ENCODE data around the gene FAF1. TPM values are rescaled to one million over a fixed set of nuclear protein-coding genes. Genes with fewer than 3 reads are reported as not detected.

Gene FAF1
- total RNA-seq, 4 donors from 2014 or later = 72.0 to 107 (median 92.0) TPM

DNA sequence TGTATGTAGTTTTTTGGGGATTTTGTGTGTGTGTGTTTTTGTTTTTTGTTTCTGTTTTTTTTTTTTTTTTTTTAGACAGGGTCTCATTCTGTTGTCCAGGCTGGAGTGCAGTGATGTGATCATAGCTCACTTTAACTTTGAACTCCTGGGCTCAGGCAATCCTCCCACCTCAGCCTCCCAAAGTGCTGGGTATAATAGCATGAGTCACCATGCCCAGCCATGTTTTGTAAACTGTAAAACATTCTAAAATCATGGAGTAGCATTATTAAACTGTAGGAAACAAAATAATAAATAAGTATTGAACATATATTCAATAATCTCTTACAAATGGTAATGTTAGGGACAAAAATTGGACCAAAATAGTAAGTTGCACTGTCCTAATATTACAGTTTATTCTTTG, 124.0 kb downstream of the FAF1 start:
- no peak for TF ChIP-seq CTCF (IDR thresholded peaks at IDR 0.05 in 4 of 5, conservative IDR thresholded peaks at IDR 0.05 in 1 of 5)
- no peak for TF ChIP-seq POLR2A (IDR thresholded peaks at IDR 0.05)
- H3K4me3 ChIP-seq = no peak overlapping the region
- H3K36me3 ChIP-seq = no peaks in the 10 kb centered on the region
- no peaks in the 10 kb centered on the region for H3K27me3 ChIP-seq
- DNase-seq = no peak
- H3K9me3 ChIP-seq = no peaks in the 10 kb centered on the region
- in situ Hi-C loops (cut with MboI; ENCODE audit: low sequenced_read_pairs in 4 of 4) = no loop called here
- no peak for ATAC-seq
- intact Hi-C loops (cut with DNase I; ENCODE audit: low total_unique reads) = no loop called here
- H3K4me1 ChIP-seq = peaks cover 0 to 17% of the 10 kb centered on the region in 2 donors
- no peak overlapping the region for H3K27ac ChIP-seq

DNA sequence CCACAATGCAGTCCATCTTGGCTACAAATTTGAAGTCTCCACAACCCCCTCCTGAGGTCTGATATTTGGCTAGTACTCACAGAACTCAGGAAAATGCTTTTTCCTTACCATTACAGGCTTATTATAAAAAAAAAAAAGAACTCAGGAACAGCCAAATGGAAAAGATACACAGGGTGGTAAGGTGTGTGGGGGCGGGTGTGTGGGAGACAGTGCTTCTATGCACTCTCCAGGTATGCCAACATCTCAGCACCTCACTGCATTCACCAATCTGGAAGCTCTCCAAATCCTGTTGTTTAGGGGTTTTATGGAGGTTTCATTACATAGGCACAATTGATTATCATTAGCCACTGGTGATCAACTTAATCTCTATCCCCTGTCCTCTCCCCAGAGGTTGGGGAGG, 126.9 kb downstream of the FAF1 start:
- no peak for ATAC-seq
- peaks cover 15 to 34% of the 10 kb centered on the region in 2 donors for H3K4me1 ChIP-seq
- H3K27me3 ChIP-seq = no peaks in the 10 kb centered on the region
- H3K36me3 ChIP-seq = no peaks in the 10 kb centered on the region
- H3K27ac ChIP-seq = no peak overlapping the region
- no peaks in the 10 kb centered on the region for H3K9me3 ChIP-seq
- intact Hi-C loops (cut with DNase I; ENCODE audit: low total_unique reads) = no loop called here
- in situ Hi-C loops (cut with MboI; ENCODE audit: low sequenced_read_pairs in 4 of 4) = no loop called here
- TF ChIP-seq POLR2A (IDR thresholded peaks at IDR 0.05) (no peak), CTCF (IDR thresholded peaks at IDR 0.05 in 4 of 5, conservative IDR thresholded peaks at IDR 0.05 in 1 of 5) (no peak)
- no peak for DNase-seq
- H3K4me3 ChIP-seq = no peak overlapping the region

DNA sequence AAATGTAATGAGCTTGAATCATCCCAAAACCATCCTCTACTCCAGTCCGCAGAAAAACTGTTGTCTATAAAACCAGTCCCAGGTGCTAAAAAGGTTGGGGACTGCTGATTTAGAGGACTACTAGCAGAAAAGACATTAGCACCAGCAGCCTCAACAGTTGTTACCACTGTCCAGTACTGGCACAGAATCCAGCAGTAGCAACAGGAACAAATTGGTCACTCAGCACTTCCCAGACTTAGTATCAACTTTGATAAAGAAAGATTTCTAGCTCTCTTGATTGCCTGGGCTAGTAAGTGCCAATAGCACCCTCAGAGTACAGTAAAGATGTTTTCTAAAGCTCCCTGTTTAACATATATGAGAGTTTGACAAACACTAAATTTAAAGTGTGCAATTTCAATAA, 127.9 kb downstream of the FAF1 start:
- Histone ChIP-seq H3K36me3 (no peaks in the 10 kb centered on the region), H3K27ac (no peak overlapping the region), H3K9me3 (no peaks in the 10 kb centered on the region), H3K4me3 (no peak overlapping the region), H3K27me3 (no peaks in the 10 kb centered on the region), H3K4me1 (peaks cover 15 to 34% of the 10 kb centered on the region in 2 donors)
- ATAC-seq (no peak), DNase-seq (no peak)
- in situ Hi-C loops (cut with MboI; ENCODE audit: low sequenced_read_pairs in 4 of 4) = no loop called here
- no peak for TF ChIP-seq CTCF (IDR thresholded peaks at IDR 0.05 in 4 of 5, conservative IDR thresholded peaks at IDR 0.05 in 1 of 5)
- TF ChIP-seq POLR2A (IDR thresholded peaks at IDR 0.05) = no peak
- intact Hi-C loops (cut with DNase I; ENCODE audit: low total_unique reads) = no loop called here

DNA sequence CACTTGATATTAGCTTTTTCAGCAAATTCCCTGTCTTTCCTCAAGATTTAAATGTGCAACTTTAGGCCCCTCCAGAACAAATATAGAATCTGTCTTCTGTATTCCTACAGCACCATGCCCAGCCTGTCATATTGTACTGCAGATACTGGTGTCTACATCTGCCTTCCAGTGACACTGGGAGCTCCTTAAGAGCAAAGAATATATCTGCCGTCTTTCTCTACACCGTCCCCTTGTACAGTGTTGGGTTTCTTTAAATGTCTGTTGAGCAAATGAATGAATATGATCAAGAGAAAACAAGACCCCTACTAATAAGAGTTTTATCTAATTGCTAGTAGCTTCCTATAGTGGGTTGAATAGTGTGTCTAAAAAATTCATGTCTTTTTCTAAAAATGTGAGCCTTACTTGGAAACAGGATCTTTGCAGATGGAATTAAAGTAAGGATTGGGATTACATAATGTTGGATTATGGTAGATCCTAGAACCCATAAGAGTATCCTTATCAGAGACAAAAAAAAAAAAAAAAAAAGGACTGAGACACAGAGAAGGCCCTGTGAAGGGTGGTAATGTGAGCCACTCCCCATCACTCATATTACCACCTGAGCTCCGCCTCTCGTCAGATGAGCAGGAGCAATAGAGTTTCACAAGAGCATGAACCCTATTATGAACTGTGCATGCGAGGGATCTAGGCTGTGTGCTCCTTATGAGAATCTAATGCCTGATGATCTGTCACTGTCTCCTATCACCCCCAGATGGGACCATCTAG, 128.6 kb downstream of the FAF1 start:
- no peaks in the 10 kb centered on the region for H3K27me3 ChIP-seq
- ATAC-seq (no peak), DNase-seq (no peak)
- peaks cover 15 to 34% of the 10 kb centered on the region in 2 donors for H3K4me1 ChIP-seq
- no peaks in the 10 kb centered on the region for H3K9me3 ChIP-seq
- in situ Hi-C loops (cut with MboI; ENCODE audit: low sequenced_read_pairs in 4 of 4) (no loop called here), intact Hi-C loops (cut with DNase I; ENCODE audit: low total_unique reads) (no loop called here)
- H3K27ac ChIP-seq = no peak overlapping the region
- H3K4me3 ChIP-seq = no peak overlapping the region
- TF ChIP-seq POLR2A (IDR thresholded peaks at IDR 0.05) (no peak), CTCF (IDR thresholded peaks at IDR 0.05 in 4 of 5, conservative IDR thresholded peaks at IDR 0.05 in 1 of 5) (no peak)
- no peaks in the 10 kb centered on the region for H3K36me3 ChIP-seq

GRCh38 chr1:50830621-50831020, 129.4 kb downstream of the FAF1 start:
- H3K4me1 ChIP-seq = peaks cover 15 to 34% of the 10 kb centered on the region in 2 donors
- TF ChIP-seq CTCF (IDR thresholded peaks at IDR 0.05 in 4 of 5, conservative IDR thresholded peaks at IDR 0.05 in 1 of 5) (no peak), POLR2A (IDR thresholded peaks at IDR 0.05) (no peak)
- H3K27ac ChIP-seq = no peak overlapping the region
- H3K36me3 ChIP-seq = no peaks in the 10 kb centered on the region
- in situ Hi-C loops (cut with MboI; ENCODE audit: low sequenced_read_pairs in 4 of 4) (no loop called here), intact Hi-C loops (cut with DNase I; ENCODE audit: low total_unique reads) (no loop called here)
- ATAC-seq = no peak
- DNase-seq = no peak
- no peaks in the 10 kb centered on the region for H3K9me3 ChIP-seq
- no peaks in the 10 kb centered on the region for H3K27me3 ChIP-seq
- no peak overlapping the region for H3K4me3 ChIP-seq
